Stimulated activated CD8-positive, alpha-beta memory T cell treated with anti-CD3 and anti-CD28 coated beads, Interleukin-7, amount 100 ng/mL, for 24 hours (primary cell): ENCODE data around the gene CEPT1.

Experiments used
- DNase-seq: peaks from one replicate; pipeline ENCODE4 v3.0.0-alpha.2; 2020; ENCODE audit warnings: low read depth

CEPT1 gene

DNA sequence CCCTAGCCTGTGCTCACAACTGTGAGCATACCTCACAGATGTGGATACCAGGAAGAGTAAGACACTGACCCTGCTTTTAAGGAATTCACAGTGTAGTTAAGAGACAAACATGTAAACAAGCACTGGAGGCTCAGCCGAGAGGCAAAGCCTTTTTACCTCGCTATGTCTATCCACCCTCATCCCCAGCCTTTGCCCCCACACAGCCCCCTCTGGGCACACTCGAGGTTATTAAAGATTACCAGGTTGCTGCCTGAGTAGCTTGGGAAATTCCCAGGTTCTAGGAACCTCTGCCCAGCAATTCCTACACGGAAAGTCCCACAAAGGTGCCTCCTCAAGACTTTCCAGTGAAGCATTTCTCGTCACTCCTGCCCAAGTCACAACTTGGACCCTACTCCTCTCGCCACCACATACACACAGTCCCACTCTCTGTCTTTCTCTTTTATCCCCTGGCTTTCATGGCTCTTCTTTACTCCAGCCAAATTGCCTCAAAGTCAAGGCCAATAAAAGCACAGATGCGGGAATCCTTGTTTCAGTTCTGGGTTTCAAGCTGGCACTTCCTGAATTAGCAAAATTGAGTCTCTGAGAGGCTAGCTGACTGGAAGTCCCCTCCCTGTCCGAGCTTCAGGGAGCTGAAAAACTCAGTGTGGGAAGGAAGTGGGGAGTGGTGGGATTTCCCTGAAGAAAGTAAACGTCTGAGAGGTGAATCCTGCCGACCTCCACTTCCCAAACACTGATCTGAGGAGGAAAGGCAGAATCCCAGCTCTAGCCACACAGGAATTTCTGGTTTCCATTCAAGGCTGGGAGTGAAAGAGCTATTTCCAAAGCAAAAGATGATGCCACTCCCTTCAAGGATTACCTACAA lies 52.9 kb downstream of the CEPT1 start:
- DNase-seq = no peak

DNA sequence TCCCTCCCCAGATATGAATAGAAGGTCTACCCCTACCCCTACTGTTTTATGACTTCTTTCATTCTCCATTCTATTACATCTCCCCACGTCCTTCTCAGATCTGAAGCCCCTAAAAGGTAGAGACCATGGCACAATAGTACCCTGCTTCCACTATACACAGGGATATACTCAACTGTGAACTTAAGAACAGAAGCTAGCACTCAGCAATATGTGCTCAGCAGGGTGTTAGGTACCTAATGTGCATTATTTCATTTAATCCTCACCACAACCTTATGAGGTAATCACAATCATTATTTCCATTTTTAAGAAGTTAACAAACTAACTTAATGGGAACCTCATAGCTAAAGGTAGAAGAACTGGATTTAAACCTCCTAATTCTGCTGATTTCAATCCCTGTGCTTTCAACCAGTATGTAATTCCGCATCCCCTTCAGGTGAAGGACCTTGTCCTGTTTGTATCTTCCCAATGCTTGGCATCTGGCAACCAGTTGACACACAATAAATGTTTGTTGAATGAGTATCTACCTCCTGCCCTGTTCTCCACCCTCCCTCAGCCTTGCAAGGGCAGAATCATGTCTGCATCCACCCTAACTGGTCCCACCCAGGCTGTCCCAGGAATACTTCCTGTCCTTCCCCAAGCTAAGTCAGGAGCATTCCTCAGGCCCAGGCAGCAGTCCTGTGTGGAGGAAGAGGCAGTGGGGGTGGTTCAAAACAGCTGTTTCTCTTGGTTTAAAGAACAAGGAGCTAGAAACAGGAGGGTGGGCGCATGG lies 53.9 kb downstream of the CEPT1 start:
- DNase-seq = no peak

- no peak for DNase-seq
Observed at GRCh38 chr1:111195002-111195684, 55.1 kb downstream of the CEPT1 start.

DNA sequence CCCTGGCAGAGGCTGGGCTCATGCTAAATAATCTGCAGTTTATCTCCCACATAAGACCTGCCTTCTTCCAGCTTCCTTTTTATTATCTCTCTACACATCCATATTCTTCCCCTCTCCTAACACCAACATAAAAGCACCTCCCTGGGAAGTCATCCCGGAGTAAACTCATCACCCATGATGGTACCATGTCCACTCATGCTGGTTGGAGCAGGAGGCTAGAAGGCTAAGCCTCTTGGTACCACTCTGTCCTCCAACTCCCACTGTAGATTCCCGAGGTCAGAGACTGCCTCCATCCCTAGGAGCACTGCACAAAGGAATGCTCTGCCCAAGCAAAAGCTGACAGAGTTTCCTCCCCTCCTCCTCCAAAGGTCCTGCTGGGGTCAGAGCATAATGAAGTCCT lies 56.2 kb downstream of the CEPT1 start:
- no peak for DNase-seq

- DNase-seq = peak; percentile 43
Observed at GRCh38 chr1:111197598-111198284, 57.7 kb downstream of the CEPT1 start.

- no peak for DNase-seq
Observed at GRCh38 chr1:111198836-111199235, 58.8 kb downstream of the CEPT1 start.

DNA sequence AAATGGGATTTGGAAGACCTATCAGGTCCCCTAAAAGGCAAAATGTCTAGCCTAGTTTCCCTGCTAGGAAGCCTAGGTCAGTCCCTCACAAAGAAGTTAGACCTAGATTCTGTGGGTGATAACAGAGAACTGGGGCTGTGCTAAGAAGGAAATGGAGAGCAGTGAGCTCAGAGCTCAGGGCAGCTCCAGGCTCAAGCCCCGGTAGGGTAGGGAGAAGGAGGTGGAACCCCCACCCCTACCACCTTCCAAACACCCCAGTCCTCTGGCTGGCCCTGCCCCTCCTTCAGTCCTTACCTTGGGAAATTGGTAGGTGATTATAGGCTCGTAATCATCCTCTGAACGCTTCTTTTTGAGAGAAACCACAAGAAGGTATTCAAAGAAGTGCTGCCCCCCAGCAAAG lies 59.3 kb downstream of the CEPT1 start:
- DNase-seq = no peak

- no peak for DNase-seq
Observed at GRCh38 chr1:111199881-111200801, 60.1 kb downstream of the CEPT1 start, which contains the start of gene DENND2D. DENND2D (minus strand) TSS chr1:111200646; CDS start chr1:111200459, 187 bp downstream.

DNA sequence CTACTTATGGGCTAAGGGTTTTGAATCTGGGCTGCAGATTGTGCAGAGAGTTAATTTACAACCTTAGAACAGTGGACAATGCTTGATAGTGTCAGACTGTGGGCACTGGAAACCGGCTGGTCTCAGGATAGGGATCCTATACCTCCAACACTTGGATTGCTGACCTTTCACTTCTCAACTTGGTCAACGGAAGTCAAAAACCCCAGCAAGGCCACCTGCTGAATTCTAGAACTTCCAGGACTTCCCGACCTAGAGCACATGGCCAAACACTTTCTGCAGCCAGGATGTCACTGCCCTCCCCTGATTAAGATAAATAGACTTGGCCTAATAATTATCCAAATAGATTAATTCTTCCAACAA lies 60.8 kb downstream of the CEPT1 start:
- DNase-seq = no peak

DNA sequence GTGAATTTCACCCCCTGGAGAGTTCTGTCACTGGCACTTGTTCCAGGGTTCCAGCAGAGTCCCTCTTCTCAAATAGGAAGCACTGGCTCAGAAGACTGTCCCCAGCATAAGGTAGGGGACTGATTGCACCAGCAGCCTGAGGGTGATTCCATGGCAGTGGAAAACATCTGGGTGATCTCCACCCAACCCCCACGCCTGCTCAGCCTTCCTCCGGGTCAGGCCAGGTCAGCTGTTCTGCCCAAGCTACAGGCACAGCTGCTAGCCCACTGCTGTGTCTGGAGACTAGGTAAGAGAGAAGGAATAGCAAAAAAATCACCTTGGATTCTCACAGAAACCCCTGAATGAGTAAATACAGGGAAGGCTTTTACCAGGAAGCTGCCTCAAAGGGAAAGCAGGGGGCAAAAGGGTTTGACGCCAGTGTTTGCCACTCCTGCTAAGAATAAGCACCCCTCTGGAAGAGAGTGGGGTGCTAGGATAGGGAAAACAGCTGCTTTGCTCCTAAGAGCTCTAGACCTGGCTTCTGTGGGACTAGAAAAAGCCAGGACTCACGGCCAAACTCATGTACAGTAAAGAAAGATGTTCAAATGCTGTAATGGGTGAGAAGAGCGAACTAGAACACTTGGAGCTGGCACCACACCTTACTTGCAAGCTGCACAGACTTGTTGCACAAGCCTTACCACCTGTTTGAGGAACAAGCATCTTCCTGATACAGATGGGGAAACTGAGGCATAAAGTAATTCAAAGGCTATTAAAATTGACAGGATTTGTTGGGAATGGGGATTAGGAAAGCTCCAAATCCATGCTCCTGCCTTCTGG lies 61.5 kb downstream of the CEPT1 start:
- no peak for DNase-seq

- DNase-seq = no peak
Observed at GRCh38 chr1:111202366-111202706, 62.3 kb downstream of the CEPT1 start.

GRCh38 chr1:111202707-111203623 lies 62.9 kb downstream of the CEPT1 start:
- DNase-seq = no peak

- DNase-seq = peak; percentile 67
Observed at GRCh38 chr1:111203681-111204200, 63.7 kb downstream of the CEPT1 start.

- DNase-seq = peak; percentile 34
Observed at GRCh38 chr1:111204201-111204982, 64.4 kb downstream of the CEPT1 start.

- no peak for DNase-seq
Observed at GRCh38 chr1:111204983-111205713, 65.1 kb downstream of the CEPT1 start.

GRCh38 chr1:111205714-111206050 lies 65.7 kb downstream of the CEPT1 start:
- DNase-seq = no peak

GRCh38 chr1:111208921-111209320 lies 68.9 kb downstream of the CEPT1 start:
- DNase-seq = no peak
